ACC112 (cell line): ENCODE results near the gene THAP5.

Experiments
- H2AFZ ChIP-seq: fragments of 200-600 bp; sonication (generic); one replicate; pipeline ENCODE4 v1.6.0; 2017; ENCODE audit warnings: antibody characterized with exemption, low read length; ENCODE audit not compliant: unreplicated experiment
- H3K27ac ChIP-seq: fragments of 200-600 bp; sonication (generic); 2 replicates; pipeline ENCODE4 v1.5.1; 2014; ENCODE audit warnings: low read depth, mild to moderate bottlenecking, antibody characterized with exemption, low read length, moderate library complexity
- H3K27me3 ChIP-seq: fragments of 200-600 bp; sonication (generic); 2 replicates; pipeline ENCODE4 v1.6.1; 2014; ENCODE audit warnings: mild to moderate bottlenecking, antibody characterized with exemption, low read length, moderate library complexity, mixed read lengths; ENCODE audit not compliant: insufficient read depth
- H3K36me3 ChIP-seq: fragments of 200-600 bp; sonication (generic); 2 replicates; pipeline ENCODE4 v1.6.1; 2016; ENCODE audit warnings: mild to moderate bottlenecking, antibody characterized with exemption, low read length, moderate library complexity, mixed read lengths; ENCODE audit not compliant: insufficient read depth
- H3K4me1 ChIP-seq: fragments of 200-600 bp; sonication (generic); one replicate; pipeline ENCODE4 v1.6.1; 2016; ENCODE audit warnings: low read length, mixed read lengths; ENCODE audit not compliant: insufficient read depth, unreplicated experiment, control insufficient read depth
- H3K4me3 ChIP-seq: fragments of 200-600 bp; sonication (generic); 2 replicates; pipeline ENCODE4 v1.5.1; 2014; ENCODE audit warnings: mild to moderate bottlenecking, low read depth, low read length
- H3K79me2 ChIP-seq: fragments of 200-600 bp; sonication (generic); one replicate; pipeline ENCODE4 v1.6.0; 2016; ENCODE audit warnings: low read length; ENCODE audit not compliant: control insufficient read depth, unreplicated experiment, insufficient read depth

THAP5 gene

DNA sequence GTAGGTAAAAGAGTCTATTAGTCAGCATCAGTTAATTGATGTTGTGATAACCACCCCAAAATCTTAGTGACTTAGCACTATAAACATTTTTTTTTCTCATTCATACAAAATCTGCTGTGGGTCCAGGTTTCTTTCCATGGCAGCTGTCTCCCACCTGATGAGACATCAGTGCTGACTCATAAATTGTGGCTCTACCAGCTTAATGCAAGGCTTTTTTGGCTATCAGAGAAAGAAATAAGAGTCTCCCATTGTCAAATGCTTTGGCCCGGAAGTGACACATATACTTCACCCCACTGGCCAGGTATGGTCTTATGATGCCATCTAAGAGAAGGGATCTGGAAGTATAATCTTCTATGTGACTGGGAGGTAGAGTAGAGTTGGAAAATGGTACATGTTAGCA is 14.7 kb upstream of the THAP5 start:
- no peak overlapping the region for H3K4me3 ChIP-seq
- no peaks in the 10 kb centered on the region for H3K4me1 ChIP-seq
- H2AFZ ChIP-seq: no peak overlapping the region
- no peaks in the 10 kb centered on the region for H3K79me2 ChIP-seq
- H3K36me3 ChIP-seq: no peaks in the 10 kb centered on the region
- no peak overlapping the region for H3K27ac ChIP-seq
- H3K27me3 ChIP-seq: peaks cover 16% of the 10 kb centered on the region

DNA sequence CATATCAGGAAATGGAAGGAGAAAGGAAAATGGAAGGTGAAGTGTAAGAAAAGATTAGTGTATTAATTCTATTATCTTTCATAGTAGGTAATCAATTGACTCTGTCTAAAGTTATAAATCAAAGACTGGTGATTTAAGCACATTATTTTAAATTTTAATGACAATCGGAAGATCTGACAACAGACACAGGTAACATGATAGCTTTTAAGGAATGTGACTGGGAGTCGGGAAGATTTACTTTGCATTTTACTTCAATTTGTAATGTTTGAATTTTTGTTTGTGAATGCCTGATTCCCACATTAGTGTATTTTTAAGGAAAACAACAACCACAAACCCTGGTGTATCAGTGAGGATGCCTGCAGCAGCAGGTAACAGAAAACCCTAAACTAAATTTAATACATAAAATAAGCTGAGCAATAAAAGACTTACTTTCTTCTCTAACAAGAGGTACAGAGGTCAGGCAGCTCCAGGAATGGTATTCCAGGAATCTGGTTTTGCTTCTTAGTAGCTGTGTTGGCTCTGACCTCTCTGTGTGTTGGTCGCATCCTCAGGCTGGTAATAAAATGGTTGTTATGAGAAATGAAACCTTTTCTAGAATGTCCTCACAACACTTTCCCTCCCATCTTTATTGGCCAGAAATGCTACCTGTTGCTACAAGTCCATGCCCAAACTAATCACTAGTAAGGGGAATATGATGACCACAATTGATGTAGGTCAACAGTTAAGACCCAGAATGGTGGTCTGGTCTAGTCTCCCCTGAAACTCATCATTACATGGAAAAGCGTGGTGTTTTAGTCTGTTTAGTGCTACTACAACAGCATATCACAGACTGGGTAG is 12.4 kb upstream of the THAP5 start:
- H3K27ac ChIP-seq: no peak overlapping the region
- H2AFZ ChIP-seq: no peak overlapping the region
- H3K36me3 ChIP-seq: no peaks in the 10 kb centered on the region
- H3K4me1 ChIP-seq: no peaks in the 10 kb centered on the region
- H3K27me3 ChIP-seq: peaks cover 12% of the 10 kb centered on the region
- no peaks in the 10 kb centered on the region for H3K79me2 ChIP-seq
- no peak overlapping the region for H3K4me3 ChIP-seq

DNA sequence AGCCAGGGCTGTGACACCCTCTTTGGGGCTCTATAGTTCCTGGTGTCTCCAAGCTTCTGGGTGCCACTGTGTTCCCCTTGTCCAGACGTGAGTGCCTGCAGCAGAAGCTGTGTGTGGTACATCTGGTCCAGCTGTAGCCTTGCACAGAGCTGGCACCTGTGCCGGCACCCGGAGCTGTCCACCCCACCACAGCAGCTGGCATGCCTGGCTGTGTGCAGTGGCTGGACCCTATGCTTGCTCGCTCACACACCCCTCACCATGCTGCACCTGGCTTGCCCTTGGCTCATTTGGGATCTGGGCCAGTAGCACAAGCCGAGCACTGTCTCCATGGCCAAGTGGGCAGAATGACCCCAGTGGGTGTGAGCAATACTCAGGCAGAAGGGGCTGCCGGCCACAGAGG is 10.8 kb upstream of the THAP5 start:
- Histone ChIP-seq H3K79me2 (no peaks in the 10 kb centered on the region), H3K27ac (no peak overlapping the region), H3K4me3 (no peak overlapping the region), H3K36me3 (no peaks in the 10 kb centered on the region), H3K27me3 (no peaks in the 10 kb centered on the region), H2AFZ (no peak overlapping the region), H3K4me1 (no peaks in the 10 kb centered on the region)

DNA sequence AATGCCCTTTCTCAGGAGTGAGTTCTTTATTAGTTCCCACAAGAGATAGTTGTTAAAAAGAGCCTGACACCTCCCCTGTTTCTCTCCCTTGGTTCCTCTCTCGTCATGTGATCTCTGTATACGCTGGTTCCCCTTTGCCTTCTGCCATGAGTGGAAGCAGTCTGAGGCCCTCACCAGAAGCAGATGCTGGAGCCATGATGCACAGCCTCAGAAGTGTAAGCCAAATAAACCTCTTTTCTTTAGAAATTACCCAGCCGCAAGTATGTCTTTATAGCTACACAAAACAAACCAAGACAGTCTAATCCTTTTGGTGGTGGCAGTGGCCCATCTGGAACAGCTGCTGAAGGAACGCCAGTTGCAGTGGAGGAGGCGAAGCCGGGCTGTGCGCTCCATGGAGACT is 9.4 kb upstream of the THAP5 start:
- Histone ChIP-seq H3K4me1 (no peaks in the 10 kb centered on the region), H2AFZ (no peak overlapping the region), H3K27me3 (no peaks in the 10 kb centered on the region), H3K4me3 (no peak overlapping the region), H3K79me2 (no peaks in the 10 kb centered on the region), H3K27ac (no peak overlapping the region), H3K36me3 (0 out of 2 replicates have a peak, but pooled peaks cover 3% of the 10 kb centered on the region)

DNA sequence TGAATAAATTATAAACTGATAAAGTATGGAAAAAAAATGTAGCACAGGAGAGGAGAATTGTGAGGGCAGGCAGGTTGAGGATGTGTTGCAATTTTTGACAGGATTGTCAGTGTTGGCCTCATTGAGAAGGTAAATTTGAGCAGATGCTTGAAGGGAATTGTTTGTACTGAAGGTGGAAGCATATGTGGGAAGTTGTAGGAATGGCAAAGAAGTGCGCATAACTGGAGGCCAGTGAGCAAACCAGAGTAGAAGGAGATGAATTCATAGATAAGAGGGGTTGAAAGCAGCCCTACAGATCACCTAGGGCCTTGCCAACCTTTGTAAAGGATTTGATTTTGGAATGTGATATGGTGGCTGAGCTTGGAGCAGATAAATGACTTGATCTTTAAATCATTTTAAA is 6.6 kb upstream of the THAP5 start:
- Histone ChIP-seq H3K27me3 (no peaks in the 10 kb centered on the region), H3K4me3 (no peak overlapping the region), H3K36me3 (peaks cover 15% of the 10 kb centered on the region), H3K27ac (no peak overlapping the region), H3K79me2 (peaks cover 8% of the 10 kb centered on the region), H2AFZ (no peak overlapping the region), H3K4me1 (peaks cover 7% of the 10 kb centered on the region)

DNA sequence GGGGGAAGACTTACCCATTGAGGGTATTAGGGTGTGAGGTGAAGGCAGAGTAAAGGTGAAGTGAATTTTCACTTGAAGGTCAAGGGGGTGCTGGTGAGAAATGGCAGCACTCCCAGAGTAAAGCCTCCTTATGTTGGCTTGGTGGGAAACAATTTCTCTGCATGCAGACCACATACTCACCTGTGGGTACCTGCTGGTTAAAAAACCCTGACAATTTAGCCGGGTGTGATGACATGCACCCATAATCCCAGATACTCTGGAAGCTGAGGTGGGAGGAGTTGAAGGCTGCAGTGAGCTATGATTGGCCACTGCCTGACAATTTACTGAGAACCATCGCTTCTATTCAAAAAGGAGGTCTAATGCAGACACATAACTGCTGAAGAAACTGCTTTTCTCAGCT is 5.7 kb upstream of the THAP5 start:
- H2AFZ ChIP-seq: no peak overlapping the region
- H3K36me3 ChIP-seq: peaks cover 15% of the 10 kb centered on the region
- no peak overlapping the region for H3K27ac ChIP-seq
- no peak overlapping the region for H3K4me3 ChIP-seq
- no peaks in the 10 kb centered on the region for H3K27me3 ChIP-seq
- H3K4me1 ChIP-seq: peaks cover 9% of the 10 kb centered on the region
- H3K79me2 ChIP-seq: peaks cover 16% of the 10 kb centered on the region

DNA sequence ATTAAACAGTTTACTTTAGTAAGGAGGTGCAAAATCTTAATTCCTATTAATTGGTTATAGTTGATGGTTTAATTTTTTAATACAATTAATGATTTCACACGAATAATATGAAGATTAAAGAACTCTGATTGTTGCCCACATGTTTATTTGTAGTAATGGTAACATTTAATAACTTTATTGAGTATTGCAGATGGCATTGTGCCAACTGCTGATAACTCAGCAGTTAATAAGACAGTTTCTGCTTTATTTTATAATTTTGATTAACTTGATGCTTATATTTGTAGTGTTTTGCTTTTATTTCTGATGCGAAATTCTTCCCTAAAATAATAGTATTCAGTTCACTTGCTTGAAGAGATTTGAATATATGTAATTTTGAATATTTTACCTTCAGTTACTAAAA is 3.0 kb upstream of the THAP5 start:
- Histone ChIP-seq H3K79me2 (peaks cover 33% of the 10 kb centered on the region), H3K4me1 (peaks cover 22% of the 10 kb centered on the region), H2AFZ (no peak overlapping the region), H3K4me3 (no peak overlapping the region), H3K27me3 (no peaks in the 10 kb centered on the region), H3K27ac (no peak overlapping the region), H3K36me3 (peaks cover 15% of the 10 kb centered on the region)

DNA sequence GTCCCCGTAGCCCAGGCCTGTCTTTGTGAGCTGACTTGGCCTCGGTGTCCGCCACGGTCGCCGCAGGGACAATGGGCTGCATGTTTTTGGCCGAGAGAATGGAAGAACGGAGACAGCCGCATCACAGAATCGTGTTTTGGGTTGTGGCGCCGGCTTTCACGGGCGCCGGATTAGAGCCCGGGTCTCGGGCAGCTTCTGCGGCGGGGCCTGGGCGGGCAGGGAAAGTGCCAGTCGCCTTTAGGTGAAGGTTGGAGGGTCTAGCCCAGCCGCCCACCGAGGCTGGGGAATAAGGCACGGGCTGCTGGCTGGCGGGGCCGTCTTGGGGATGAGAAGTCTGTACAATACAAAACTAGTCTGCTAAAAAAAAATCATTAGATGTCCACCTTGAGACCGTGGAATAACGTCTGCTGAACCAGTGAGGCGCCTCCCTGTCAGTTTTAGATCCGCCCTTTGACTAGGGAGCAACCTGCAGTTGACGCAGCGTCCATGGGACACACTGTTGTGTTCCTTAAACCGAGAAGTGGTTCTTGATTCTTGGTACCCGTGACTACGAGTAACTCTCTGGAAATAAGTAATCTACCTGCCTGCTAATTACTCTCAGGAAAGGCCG is 745 bp upstream of the THAP5 start:
- H3K27ac ChIP-seq: peak overlapping the region; percentile 82
- H3K36me3 ChIP-seq: peaks cover 15% of the 10 kb centered on the region
- H3K4me1 ChIP-seq: peaks cover 31% of the 10 kb centered on the region
- H2AFZ ChIP-seq: peak overlapping the region; percentile 62
- H3K4me3 ChIP-seq: peak overlapping the region; percentile 93
- H3K79me2 ChIP-seq: peaks cover 46% of the 10 kb centered on the region
- no peaks in the 10 kb centered on the region for H3K27me3 ChIP-seq

DNA sequence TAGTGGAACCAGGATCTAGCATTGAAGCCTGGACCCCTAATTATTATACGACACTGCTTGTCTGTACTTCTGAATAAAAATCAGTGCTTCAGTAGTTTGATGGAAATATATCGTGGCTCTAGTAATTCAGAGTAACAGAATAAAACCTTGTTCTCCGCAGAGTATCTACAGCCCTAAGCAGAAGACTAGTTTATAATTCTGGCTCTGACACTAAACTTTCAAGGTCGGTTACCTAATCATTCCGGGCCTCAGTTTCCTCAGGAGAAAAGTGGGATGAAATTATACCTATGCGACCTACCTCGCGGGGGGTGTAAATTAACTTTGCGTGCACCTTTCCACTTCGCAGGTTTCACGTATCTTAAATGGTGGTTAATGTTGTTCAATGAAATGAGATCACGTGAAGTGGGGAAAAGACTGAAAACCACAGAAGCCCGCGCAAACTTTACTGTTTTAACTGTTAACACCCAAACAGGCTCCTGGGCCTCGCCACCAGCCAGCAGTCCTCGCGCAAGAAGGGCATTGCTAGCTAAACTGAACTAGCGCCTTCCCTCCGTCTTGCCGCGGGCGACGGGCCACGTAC is 615 bp downstream of the THAP5 start:
- Histone ChIP-seq H3K4me1 (peaks cover 31% of the 10 kb centered on the region), H3K36me3 (peaks cover 12% of the 10 kb centered on the region), H2AFZ (peak overlapping the region; percentile 66), H3K4me3 (peak overlapping the region; percentile 93), H3K27ac (peak overlapping the region; percentile 95), H3K79me2 (peaks cover 46% of the 10 kb centered on the region), H3K27me3 (no peaks in the 10 kb centered on the region)

DNA sequence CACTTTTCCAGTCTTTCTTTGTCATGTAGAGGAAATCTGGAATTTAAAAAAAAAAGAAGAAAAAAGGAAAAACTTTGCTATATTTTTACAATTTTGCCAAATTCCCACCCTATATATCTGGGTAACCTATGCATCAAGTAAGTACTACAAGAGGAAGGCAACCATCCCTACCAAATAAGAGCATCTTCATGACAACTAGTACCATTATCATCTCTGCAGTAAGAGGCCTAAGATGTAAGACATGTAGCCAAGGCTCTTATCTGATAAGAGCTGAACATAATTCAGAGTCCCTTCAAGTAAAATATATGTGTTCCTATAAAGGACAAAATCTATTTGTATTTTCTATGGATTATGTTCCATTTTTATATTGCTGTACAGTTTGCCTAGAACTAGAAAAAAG is 3.5 kb downstream of the THAP5 start:
- no peak overlapping the region for H3K4me3 ChIP-seq
- no peaks in the 10 kb centered on the region for H3K27me3 ChIP-seq
- no peak overlapping the region for H3K27ac ChIP-seq
- H3K36me3 ChIP-seq: no peaks in the 10 kb centered on the region; the same call in 1 of the 2 replicates
- H3K4me1 ChIP-seq: peaks cover 23% of the 10 kb centered on the region
- no peak overlapping the region for H2AFZ ChIP-seq
- peaks cover 36% of the 10 kb centered on the region for H3K79me2 ChIP-seq
